Panc1 (cell line): ENCODE results near the gene ZNF629.

Experiments
- CTCF ChIP-seq: fragments of 450-650 bp; IDR thresholded peaks from 2 replicates; pipeline ENCODE4 v1.5.1; 2017; ENCODE audit warnings: mild to moderate bottlenecking
- POLR2AphosphoS5 ChIP-seq: IDR thresholded peaks from 2 replicates; pipeline ENCODE4 v1.6.1; 2012; ENCODE audit warnings: mild to moderate bottlenecking, low read depth, low read length, moderate library complexity
- REST ChIP-seq, 2 experiments: IDR thresholded peaks; 2 replicates each; pipeline ENCODE4 v1.6.1; 2011 to 2012; ENCODE audit warnings: low read depth in 2 of 2, control low read depth in 1 of 2, low read length in 1 of 2, mild to moderate bottlenecking in 1 of 2, moderate library complexity in 1 of 2; ENCODE audit not compliant: insufficient read depth in 1 of 2

DNA sequence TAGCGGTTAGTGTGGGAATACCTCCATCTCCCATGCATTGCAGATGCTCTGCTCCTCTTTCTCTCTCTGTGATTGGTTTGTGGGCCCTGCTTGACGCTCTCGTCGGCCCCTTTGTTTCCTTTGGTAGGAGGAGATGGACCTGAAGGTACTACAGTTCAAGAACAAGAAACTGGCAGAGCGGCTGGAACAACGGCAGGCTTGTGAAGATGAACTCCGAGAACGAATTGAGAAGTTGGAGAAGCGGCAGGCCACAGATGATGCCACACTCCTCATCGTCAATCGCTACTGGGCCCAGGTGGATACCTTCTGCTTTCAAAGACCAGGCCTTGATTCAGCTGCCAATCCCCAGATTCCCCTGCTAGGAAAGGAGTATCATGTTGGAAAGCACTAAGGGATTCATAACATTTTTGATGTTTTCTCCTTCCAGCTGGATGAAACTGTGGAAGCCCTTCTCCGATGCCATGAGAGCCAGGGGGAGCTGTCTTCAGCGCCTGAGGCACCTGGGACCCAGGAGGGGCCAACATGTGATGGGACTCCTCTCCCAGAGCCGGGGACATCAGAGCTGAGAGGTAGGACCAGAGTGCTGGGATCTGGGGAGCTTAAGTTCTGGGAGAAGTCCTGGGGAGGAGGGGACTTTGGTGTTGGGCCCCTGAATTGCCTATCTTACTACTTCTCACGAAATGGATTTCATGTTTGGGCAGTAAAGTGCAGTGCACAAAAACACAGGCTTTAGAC lies 23.8 kb downstream of the ZNF629 start:
- TF ChIP-seq CTCF, result no peak
- TF ChIP-seq POLR2AphosphoS5, result no peak
- no peak for TF ChIP-seq REST (IDR thresholded peaks at IDR 0.05; ENCODE audit: insufficient read depth in 1 of 2, low read depth in 2 of 2, low read length in 1 of 2)
